GM19193 (cell line): ENCODE measurements around the gene RPGR.

Experiments used
- POLR2A ChIP-seq: IDR thresholded peaks from 4 replicates; pipeline ENCODE4 v1.6.1; 2011; ENCODE audit not compliant: insufficient read depth, insufficient read length; ENCODE audit errors: extremely low read depth

Gene RPGR

DNA sequence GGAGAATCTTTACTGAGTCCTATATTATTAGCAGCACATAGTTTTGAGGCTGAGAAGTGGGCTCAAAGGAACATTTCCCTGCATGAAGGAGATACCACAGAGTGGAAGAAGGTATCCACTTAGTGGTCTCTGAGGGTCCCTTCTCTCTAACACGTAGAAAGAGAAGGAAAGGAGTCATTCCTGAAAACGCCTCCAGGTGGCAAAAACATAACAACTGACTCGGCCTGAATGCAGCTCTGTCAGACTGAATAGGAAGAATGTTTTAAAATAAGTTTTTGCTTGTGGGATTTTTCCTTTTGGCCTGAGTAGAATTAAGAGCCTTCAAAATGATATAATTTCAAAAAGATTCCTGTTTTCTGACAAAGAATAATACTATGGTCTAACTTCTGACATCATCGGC lies 23.3 kb downstream of the RPGR start:
- no peak for TF ChIP-seq POLR2A

DNA sequence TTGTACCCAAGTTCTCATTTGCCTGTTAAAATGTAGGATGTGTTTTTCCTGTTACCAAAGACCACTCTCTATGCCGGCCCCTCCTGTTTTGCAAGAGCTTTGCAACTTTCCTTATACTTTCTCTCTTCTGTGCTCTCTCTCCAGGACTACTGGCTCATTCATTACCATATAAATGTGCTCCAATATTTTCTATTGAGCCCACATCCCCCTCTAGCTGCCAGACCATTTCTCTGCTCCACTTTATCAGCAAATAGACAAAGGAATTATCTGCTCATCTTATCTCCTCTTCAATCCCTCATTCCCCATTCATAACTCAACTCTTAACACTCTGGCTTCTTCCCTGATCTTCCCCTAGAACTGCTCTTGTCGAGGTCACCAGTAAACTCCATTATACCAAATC lies 33.6 kb downstream of the RPGR start:
- TF ChIP-seq POLR2A = no peak

DNA sequence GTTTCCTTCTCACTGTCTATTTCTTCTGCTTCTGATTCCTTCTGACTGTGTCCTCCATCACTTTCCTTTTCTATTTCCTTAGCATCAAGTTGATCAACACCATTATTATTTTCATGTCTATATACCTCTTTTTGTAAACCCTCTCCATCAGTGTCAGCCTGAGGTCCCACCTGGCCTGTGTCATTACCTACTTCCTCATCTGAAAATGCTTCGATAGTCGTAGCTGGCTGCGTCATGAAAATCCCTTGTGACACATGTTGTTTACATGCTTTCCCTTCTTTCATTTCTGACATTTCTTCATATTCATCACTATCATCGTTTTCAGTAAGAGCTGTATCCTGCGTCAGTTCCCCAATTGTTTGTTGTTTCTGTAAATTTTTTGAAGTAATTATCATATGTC lies 39.6 kb downstream of the RPGR start:
- TF ChIP-seq POLR2A = no peak

DNA sequence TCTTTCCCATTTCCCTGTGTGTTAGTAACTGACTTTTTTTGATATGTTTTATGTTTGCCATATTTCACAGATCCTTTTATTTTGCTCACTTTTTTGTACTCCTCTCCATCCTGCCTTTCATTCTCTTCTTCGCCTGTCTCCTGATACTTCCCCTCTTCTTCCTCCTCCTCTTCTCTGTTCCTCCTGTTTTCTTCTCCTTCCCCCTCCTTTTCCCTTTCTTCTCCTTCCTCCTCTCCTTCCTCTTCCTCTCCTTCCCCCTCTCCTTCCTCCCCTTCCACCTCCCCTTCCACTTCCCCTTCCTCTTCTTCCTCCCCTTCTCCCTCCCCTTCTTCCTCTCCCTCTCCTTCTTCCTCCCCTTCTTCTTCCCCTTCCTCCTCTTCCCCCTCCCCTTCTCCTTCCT lies 41.7 kb downstream of the RPGR start:
- TF ChIP-seq POLR2A = no peak

DNA sequence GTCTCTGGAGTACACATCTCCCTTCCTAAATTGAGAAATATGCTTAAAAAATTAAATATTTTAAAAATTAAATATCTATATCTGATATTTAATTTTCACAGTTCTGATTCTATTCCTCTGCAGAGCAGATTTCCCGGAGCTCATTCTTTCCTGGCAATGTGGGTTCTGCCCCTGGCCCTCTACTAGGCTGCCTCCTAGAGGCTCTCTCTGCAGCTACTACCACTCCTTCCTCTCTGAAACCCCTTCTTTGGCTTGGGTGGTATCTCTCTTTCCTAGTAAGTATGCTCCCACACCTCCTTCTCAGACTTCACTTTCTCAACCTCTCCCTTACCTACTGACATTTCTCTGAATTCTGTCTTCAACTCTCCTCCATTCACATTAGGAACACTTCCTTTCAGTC lies 45.3 kb downstream of the RPGR start:
- no peak for TF ChIP-seq POLR2A

DNA sequence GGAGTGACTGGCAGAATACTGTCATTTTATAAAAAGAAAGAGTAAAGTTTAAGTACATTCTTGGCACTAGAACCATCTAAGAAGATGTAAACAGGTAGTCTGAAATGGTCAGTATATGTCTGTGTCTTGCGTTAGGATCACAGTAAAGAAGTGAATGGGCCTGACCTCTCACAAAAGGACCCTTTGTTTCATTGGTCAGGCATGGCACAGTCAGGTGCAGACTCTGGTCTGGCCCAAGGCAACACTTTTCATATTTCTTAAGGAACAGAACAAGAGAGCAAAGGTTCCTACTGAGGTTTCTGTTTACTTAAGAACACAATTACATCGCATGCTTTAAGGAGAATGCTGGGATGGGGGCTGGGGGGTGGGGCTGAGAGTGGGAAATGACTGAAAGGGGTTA lies 48.1 kb downstream of the RPGR start:
- no peak for TF ChIP-seq POLR2A

DNA sequence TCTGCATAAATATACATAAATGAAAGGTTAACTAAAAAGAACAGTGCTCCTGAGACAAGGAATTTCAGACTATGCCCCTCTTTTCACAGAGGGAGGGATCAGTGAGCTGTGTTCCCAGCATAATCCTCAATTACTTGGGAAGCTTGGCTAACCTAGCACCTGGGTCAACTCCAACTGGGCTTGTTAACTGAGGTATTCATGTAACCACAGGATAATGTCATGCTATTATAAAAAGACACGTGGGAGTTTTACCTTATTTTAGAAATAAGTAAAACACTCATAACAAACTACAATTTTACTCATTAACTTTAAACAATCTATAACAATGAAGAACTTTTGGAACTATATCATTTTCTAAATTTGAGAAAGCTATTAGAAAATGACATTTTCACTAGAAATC lies 48.6 kb downstream of the RPGR start:
- no peak for TF ChIP-seq POLR2A

DNA sequence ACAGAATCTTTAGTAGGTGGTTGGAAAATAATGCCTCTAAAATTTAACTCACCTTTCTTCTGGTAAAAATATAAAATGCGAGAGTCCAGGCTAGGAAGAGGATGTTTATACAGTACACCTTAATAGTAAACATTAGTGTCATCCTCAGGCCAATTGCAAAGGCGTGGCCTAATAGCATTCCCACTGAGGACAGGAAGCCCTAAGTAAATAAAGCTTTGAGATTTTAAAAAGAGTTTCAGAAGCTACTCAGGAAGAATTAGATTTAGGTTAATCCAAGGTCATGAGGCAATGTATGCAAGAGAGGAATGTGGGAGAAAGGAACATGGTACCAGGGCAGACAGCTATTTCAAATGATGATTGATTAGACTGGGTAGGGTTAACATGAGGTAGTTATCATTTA lies 49.5 kb downstream of the RPGR start:
- TF ChIP-seq POLR2A = no peak

DNA sequence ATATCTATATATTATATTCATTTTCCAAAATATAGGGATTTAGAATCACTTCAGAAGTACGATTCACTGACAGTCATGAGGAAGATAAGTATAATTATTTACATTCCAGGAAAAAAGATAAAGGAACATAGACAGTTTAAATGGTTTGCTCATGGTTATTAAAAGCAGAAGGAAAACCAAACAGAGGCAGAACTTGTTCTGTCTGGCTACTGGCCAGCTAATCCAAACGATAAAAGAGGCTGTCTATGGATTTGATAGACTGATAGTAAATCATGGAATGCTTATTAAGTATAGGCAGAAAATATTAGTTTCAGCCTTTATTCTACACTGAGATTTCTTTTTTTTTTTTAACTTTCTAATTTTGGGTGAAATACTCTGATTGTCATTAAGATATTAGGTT lies 50.2 kb downstream of the RPGR start:
- TF ChIP-seq POLR2A = no peak

DNA sequence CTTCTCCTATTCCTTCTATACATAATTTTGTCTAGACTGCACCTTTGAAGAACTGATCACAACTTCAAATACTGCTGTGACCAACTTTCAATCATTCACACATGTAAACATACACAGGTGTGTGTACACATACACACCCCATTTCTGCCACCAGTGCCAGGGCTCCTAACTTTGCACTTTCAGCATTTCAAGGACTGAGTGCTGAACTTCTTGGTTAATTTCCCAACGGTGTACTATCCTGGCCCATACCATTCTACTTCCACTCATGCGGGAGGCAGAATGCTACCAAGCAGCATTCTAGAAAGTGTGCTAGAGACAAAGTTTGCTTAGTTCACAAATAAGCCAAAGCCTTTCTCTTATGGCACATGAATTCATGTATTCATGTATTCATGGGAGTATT lies 51.2 kb downstream of the RPGR start:
- no peak for TF ChIP-seq POLR2A

DNA sequence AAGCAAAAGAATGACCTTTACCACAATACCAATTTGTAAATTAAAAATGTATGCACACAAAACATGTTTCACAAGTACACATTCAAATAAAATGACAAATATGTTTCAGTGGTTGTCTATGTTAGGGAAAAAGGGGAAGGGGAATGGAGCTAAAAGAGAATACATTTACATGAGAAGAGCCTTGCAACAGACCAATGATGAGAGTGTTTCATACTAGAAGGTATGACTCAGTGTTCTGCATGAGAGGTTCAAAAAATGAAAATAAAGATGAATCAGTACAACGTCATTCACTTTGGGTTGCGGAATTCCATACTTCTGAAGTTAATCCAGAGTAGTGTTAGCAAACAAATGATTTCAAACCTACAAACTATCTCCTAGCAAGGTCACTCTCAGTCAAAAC lies 51.7 kb downstream of the RPGR start:
- TF ChIP-seq POLR2A = no peak

DNA sequence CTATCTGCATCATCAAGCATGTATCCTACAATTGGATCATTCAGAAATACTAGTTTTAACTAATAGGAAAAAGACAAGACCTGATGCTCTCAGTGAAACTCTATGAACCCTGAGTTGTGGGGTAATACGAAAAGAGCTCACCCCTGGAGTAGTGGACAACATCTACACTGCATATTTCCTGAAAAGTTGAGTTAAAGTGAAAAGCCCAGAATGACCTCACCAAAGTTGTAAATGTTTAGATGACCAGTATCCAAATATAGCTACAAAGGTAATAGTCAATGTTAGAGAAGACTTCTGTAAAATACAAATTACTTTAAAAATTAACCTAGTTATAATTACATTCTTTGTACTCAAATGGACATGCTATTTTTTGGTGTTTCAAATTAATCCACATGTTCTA lies 53.9 kb downstream of the RPGR start:
- TF ChIP-seq POLR2A = no peak

DNA sequence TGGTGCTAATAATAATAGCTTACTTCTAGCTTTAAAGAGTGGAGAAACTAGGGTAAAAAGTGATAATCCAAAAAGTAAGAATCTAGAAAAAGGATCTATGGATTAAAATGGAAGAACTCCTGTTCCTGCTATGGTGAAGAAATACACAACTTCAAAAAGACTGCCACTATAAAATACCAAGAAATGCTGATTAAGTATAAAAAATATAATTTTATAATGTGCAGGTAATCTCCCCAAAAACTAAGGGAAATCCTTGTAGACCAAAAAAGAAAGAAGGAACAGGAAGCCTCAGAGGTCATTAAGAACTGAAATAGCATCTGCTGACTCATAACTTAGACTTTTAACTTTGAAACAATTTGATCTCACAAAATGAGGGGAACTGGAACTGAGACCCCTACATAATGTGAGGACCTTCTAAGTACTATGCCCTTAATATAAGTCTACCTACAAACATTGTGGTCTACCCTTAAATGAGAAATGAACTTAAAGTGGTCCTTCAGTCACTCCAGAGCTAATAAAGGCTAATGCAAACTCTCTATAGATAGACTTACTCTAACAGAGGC lies 56.1 kb downstream of the RPGR start:
- TF ChIP-seq POLR2A = no peak

DNA sequence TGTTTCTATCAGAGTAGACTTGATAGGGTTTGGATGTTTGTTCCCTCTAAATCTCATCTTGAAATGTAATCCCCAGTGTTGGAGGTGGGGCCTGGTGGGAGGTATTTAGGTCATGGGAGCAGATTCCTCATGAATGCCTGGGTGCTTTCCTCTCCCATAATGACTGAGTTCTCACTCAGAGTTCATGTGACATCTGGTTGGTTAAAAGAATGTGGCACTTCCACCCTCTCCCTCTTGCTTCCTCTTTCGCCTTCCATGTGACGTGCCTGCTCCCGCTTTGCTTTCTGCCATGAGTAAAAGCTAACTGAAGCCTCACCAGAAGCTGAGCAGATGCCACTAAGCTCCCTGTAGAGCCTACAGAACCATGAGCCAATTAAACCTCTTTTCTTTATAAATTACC lies 59.3 kb downstream of the RPGR start:
- no peak for TF ChIP-seq POLR2A

DNA sequence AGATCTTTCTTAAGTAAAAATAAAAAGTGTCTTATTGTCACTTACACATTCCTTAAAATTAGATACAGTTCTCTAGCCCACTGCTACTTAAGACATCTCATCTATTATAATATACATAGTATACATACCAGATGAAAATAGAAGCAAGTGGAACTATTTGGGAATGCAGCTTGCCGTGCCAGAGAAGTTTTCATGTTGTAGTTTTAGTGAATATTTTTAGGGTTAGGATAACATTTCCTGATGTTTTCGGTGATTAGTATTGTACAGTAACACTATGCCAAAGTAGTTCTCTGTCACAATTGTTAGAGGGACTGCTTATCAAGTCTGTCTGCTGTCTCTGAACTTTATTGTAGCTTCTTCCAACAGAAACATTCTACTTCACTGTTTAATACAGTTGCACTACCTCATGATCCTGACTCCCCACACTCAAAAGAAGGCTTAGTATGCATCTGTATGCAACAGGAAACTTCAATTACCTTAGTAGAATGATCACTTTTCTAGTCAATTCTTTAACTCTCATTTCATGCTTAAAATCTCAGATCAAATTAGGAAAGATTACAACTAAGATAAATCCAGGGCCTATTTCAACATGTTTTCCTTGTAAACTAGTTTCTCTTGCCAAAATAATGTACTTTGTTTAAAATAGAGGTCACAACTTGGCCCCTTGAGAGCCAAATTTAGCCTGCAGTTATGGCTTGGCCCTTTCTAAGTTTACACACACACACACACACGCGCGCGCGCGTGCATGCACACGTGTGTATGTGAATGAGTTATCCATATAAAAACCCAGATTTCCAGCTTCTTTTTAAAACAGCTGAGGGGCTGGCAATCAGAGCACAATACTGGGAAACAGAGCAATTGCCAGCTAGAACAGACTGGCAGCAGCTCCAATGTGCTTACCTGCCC lies 64.3 kb downstream of the RPGR start:
- no peak for TF ChIP-seq POLR2A

DNA sequence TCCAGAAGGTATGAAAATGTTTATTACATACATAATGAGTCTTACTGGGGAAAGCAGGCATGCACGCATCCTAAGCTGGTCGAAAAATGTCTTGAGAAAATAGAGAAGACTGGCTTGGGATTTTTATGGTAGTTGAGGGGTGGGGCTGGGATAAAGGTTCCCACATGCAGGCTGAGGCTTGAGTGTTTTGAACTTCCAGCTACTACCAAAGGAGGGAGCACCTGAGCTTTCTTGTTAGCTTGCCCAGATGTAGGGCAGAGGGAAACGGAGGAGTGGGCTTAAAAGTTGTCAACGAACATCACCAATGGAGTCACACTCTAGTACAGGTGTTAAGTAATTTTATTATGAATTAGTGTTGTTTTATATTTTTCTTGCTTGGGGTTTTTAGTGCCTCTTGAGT lies 67.1 kb downstream of the RPGR start:
- no peak for TF ChIP-seq POLR2A
